C4-2B (cell line): Measurements from ENCODE around the gene CEP83.

Experiments used
- CTCF ChIP-seq: fragments of 450-650 bp; conservative IDR thresholded peaks from 2 replicates; pipeline ENCODE4 v1.5.1; 2017; ENCODE audit warnings: mild to moderate bottlenecking
- ZFX ChIP-seq: fragments of 450-650 bp; IDR thresholded peaks from 2 replicates; pipeline ENCODE4 v1.6.1; 2017

- TF ChIP-seq CTCF (no peak), ZFX (no peak)
Observed at GRCh38 chr12:94469522-94469921, 9.9 kb upstream of the CEP83 start.
